NB4 (cell line): ENCODE measurements around the gene PDE6C.

Source experiments
- DNase-seq: peaks from one replicate; pipeline ENCODE4 v3.0.0; 2010; ENCODE audit warnings: low read depth
- H3K4me3 ChIP-seq: one replicate; pipeline ENCODE4 v1.5.1; 2011; ENCODE audit warnings: mild to moderate bottlenecking, low read depth, low read length, moderate library complexity
- CTCF ChIP-seq: IDR thresholded peaks from one replicate; pipeline ENCODE4 v1.5.1; 2012; ENCODE audit warnings: low read depth, low read length
- MAX ChIP-seq: IDR thresholded peaks from 2 replicates; pipeline ENCODE4 v1.6.1; 2011; ENCODE audit warnings: low read depth, low read length
- MYC ChIP-seq: IDR thresholded peaks from 2 replicates; pipeline ENCODE4 v1.6.1; 2011; ENCODE audit warnings: low read depth, low read length
- POLR2A ChIP-seq: IDR thresholded peaks from 2 replicates; pipeline ENCODE4 v1.6.1; 2011; ENCODE audit warnings: mild to moderate bottlenecking; ENCODE audit not compliant: insufficient read length; ENCODE audit errors: extremely low read depth

PDE6C gene

GRCh38 chr10:93670372-93670771 is 58.0 kb downstream of the PDE6C start:
- no peak for TF ChIP-seq MAX
- no peak overlapping the region for H3K4me3 ChIP-seq
- no peak for DNase-seq

- no peak overlapping the region for H3K4me3 ChIP-seq
- no peak for TF ChIP-seq POLR2A
- TF ChIP-seq MYC: no peak
- no peak for TF ChIP-seq MAX
- no peak for TF ChIP-seq CTCF
- no peak for DNase-seq
These were observed 58.7 kb downstream of the PDE6C start for GRCh38 chr10:93671042-93671441.

GRCh38 chr10:93672022-93672678 is 59.8 kb downstream of the PDE6C start:
- TF ChIP-seq POLR2A: no peak
- no peak for TF ChIP-seq MAX
- TF ChIP-seq CTCF: no peak
- TF ChIP-seq MYC: no peak
- no peak overlapping the region for H3K4me3 ChIP-seq
- no peak for DNase-seq

- no peak for DNase-seq
- TF ChIP-seq MAX (no peak), CTCF (no peak), MYC (no peak), POLR2A (no peak)
- no peak overlapping the region for H3K4me3 ChIP-seq
These were observed 60.6 kb downstream of the PDE6C start for GRCh38 chr10:93672890-93673289.

- H3K4me3 ChIP-seq: no peak overlapping the region
- no peak for DNase-seq
- TF ChIP-seq CTCF (no peak), MAX (no peak), POLR2A (no peak), MYC (no peak)
These were observed 61.5 kb downstream of the PDE6C start for GRCh38 chr10:93673791-93674190.

- no peak for DNase-seq
- H3K4me3 ChIP-seq: no peak overlapping the region
- TF ChIP-seq CTCF (no peak), POLR2A (no peak), MYC (no peak), MAX (no peak)
These were observed 66.0 kb downstream of the PDE6C start for GRCh38 chr10:93678386-93678785.
